Karpas-422 (cell line): ENCODE results near the gene TCF23. TPM values are rescaled to one million over a fixed set of nuclear protein-coding genes. Genes with fewer than 3 reads are reported as not detected.
A peak's percentile ranks its signal among the peaks of the same experiment; 100 is the strongest.

Experiments
- DNase-seq: peaks from one replicate; pipeline ENCODE4 v3.0.0-alpha.2; 2015
- H2AFZ ChIP-seq: fragments of 200-600 bp; sonication (generic); 2 replicates; pipeline ENCODE4 v1.6.1; 2014; ENCODE audit warnings: antibody characterized with exemption, low read length, mixed read lengths
- H3K27ac ChIP-seq: fragments of 200-600 bp; sonication (generic); 2 replicates; pipeline ENCODE4 v1.5.1; 2014; ENCODE audit warnings: mild to moderate bottlenecking, low read length, moderate library complexity
- H3K27me3 ChIP-seq: fragments of 200-600 bp; sonication (generic); 2 replicates; pipeline ENCODE4 v1.6.1; 2014; ENCODE audit warnings: low read length, mixed read lengths
- H3K36me3 ChIP-seq: fragments of 200-600 bp; sonication (generic); 2 replicates; pipeline ENCODE4 v1.6.1; 2014; ENCODE audit warnings: low read length, mixed read lengths; ENCODE audit not compliant: insufficient read depth
- H3K4me1 ChIP-seq: fragments of 200-600 bp; sonication (generic); 2 replicates; pipeline ENCODE4 v1.6.1; 2014; ENCODE audit warnings: mild to moderate bottlenecking, low read length, mixed read lengths
- H3K4me2 ChIP-seq: fragments of 200-600 bp; sonication (generic); 2 replicates; pipeline ENCODE4 v1.6.1; 2014; ENCODE audit warnings: low read length, low read depth, mild to moderate bottlenecking; ENCODE audit not compliant: poor library complexity, severe bottlenecking
- H3K4me3 ChIP-seq: fragments of 200-600 bp; sonication (generic); 2 replicates; pipeline ENCODE4 v1.5.1; 2014; ENCODE audit warnings: mild to moderate bottlenecking, antibody characterized with exemption, low read length, mixed read lengths
- H3K79me2 ChIP-seq: fragments of 200-600 bp; sonication (generic); 2 replicates; pipeline ENCODE4 v1.6.1; 2014; ENCODE audit warnings: mild to moderate bottlenecking, low read length, mixed read lengths
- H3K9ac ChIP-seq: fragments of 200-600 bp; sonication (generic); 2 replicates; pipeline ENCODE4 v1.6.0; 2014; ENCODE audit warnings: low read length
- H3K9me2 ChIP-seq: fragments of 200-600 bp; sonication (generic), shearing (Covaris generic); replicated peaks from 2 replicates; pipeline ENCODE4 v1.6.0; 2014; ENCODE audit warnings: mild to moderate bottlenecking, low read length, moderate library complexity; ENCODE audit not compliant: insufficient read depth
- H3K9me3 ChIP-seq: fragments of 300-700, 200-600 bp; sonication (generic); 2 replicates; pipeline ENCODE4 v1.6.1; 2014; ENCODE audit warnings: low read length, mixed read lengths
- H4K20me1 ChIP-seq: fragments of 200-600 bp; sonication (generic); 2 replicates; pipeline ENCODE4 v1.6.1; 2014; ENCODE audit warnings: mild to moderate bottlenecking, antibody characterized with exemption, low read length, low read depth; ENCODE audit not compliant: insufficient read depth
- total RNA-seq: library from RNA; depleted of rRNA; stranded (reverse); fragments of >200 nt; shearing (Covaris generic); gene quantifications from 2 replicates; pipeline ENCODE4 v1.2.3, GENCODE V29; 2014; ENCODE audit warnings: low replicate concordance

Gene TCF23
- total RNA-seq, 1 experiment from 2014 or later = not detected

GRCh38 chr2:27154488-27154887 is 5.7 kb downstream of the TCF23 start:
- Histone ChIP-seq H3K9me3 (no peaks in the 10 kb centered on the region), H3K27me3 (no peaks in the 10 kb centered on the region), H3K9me2 (no peaks in the 10 kb centered on the region), H4K20me1 (no peaks in the 10 kb centered on the region), H3K79me2 (no peaks in the 10 kb centered on the region), H3K36me3 (no peaks in the 10 kb centered on the region), H3K4me1 (peaks cover 52% of the 10 kb centered on the region), H2AFZ (no peak overlapping the region), H3K4me2 (no peak overlapping the region), H3K27ac (no peak overlapping the region), H3K9ac (no peak overlapping the region), H3K4me3 (no peak overlapping the region)
- no peak for DNase-seq

- no peak overlapping the region for H3K27ac ChIP-seq
- H3K9ac ChIP-seq = no peak overlapping the region
- H4K20me1 ChIP-seq = no peaks in the 10 kb centered on the region
- no peak overlapping the region for H3K4me3 ChIP-seq
- H3K79me2 ChIP-seq = no peaks in the 10 kb centered on the region
- H3K4me2 ChIP-seq = no peak overlapping the region
- H3K27me3 ChIP-seq = no peaks in the 10 kb centered on the region
- H3K36me3 ChIP-seq = no peaks in the 10 kb centered on the region
- no peaks in the 10 kb centered on the region for H3K9me2 ChIP-seq
- peaks cover 46% of the 10 kb centered on the region for H3K4me1 ChIP-seq
- no peaks in the 10 kb centered on the region for H3K9me3 ChIP-seq
- H2AFZ ChIP-seq = no peak overlapping the region
- no peak for DNase-seq
These were observed 6.3 kb downstream of the TCF23 start for GRCh38 chr2:27155069-27155520.

GRCh38 chr2:27158468-27158867 is 9.7 kb downstream of the TCF23 start:
- no peak overlapping the region for H2AFZ ChIP-seq
- H3K27me3 ChIP-seq = no peaks in the 10 kb centered on the region
- no peaks in the 10 kb centered on the region for H4K20me1 ChIP-seq
- H3K9me2 ChIP-seq = no peaks in the 10 kb centered on the region
- H3K36me3 ChIP-seq = no peaks in the 10 kb centered on the region
- H3K9me3 ChIP-seq = no peaks in the 10 kb centered on the region
- no peak overlapping the region for H3K9ac ChIP-seq
- no peaks in the 10 kb centered on the region for H3K79me2 ChIP-seq
- H3K27ac ChIP-seq = no peak overlapping the region
- H3K4me1 ChIP-seq = peaks cover 15% of the 10 kb centered on the region
- H3K4me2 ChIP-seq = no peak overlapping the region
- H3K4me3 ChIP-seq = no peak overlapping the region
- DNase-seq = no peak

DNA sequence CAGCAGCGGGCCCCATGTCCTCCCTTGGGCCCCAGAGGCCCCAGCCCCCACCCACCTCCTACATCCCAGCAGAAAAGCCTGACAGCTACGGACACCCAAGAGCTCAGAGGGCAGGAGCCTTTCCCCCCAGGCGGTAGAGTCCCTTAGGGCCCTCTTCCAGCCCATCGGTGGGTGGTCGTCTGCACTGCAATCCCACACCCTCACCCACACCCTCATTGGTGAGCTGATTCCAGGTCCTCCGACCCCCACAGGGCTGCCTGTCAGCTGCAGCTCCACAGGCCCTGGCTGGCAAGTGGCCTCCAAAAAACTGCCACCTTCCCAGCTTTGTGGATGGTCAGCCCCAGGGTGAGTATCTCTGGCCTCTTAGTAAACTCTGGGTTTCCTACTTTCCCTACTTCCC is 10.5 kb downstream of the TCF23 start:
- Histone ChIP-seq H3K4me2 (no peak overlapping the region), H4K20me1 (no peaks in the 10 kb centered on the region), H3K36me3 (no peaks in the 10 kb centered on the region), H2AFZ (no peak overlapping the region), H3K9me2 (no peaks in the 10 kb centered on the region), H3K9me3 (no peaks in the 10 kb centered on the region), H3K27ac (no peak overlapping the region), H3K4me3 (no peak overlapping the region), H3K79me2 (no peaks in the 10 kb centered on the region), H3K27me3 (no peaks in the 10 kb centered on the region), H3K4me1 (peaks cover 22% of the 10 kb centered on the region), H3K9ac (no peak overlapping the region)
- DNase-seq = no peak

DNA sequence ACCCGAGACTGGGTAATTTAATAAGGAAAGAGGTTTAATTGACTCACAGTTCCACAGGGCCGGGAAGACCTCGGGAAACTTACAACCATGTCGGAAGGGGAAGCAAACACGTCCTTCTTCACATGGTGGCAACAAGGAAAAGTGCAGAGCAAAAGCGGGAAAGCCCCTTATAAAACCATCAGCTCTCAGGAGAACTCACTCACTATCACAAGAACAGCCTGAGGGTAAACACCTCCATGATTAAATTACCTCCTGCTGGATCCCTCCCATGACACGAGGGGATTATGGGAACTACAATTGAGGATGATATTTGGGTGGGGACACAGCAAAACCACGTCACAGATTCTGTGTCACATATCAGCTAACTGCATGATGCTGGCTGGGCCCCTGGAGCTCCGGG is 11.4 kb downstream of the TCF23 start:
- Histone ChIP-seq H3K9ac (no peak overlapping the region), H2AFZ (no peak overlapping the region)

GRCh38 chr2:27162151-27163121 is 13.6 kb downstream of the TCF23 start:
- Histone ChIP-seq H3K4me2 (no peak overlapping the region), H3K9me2 (no peaks in the 10 kb centered on the region), H3K79me2 (no peaks in the 10 kb centered on the region), H4K20me1 (no peaks in the 10 kb centered on the region), H3K9ac (no peak overlapping the region), H3K27ac (no peak overlapping the region), H3K27me3 (no peaks in the 10 kb centered on the region), H3K4me1 (peaks cover 26% of the 10 kb centered on the region), H2AFZ (no peak overlapping the region), H3K9me3 (no peaks in the 10 kb centered on the region), H3K36me3 (no peaks in the 10 kb centered on the region), H3K4me3 (no peak overlapping the region)
- no peak for DNase-seq

More for the DNA sequence above, 11.4 kb downstream of the TCF23 start:
- peaks cover 26% of the 10 kb centered on the region for H3K4me1 ChIP-seq
- no peaks in the 10 kb centered on the region for H3K79me2 ChIP-seq
- H3K9me3 ChIP-seq = no peaks in the 10 kb centered on the region
- DNase-seq = no peak
- no peaks in the 10 kb centered on the region for H4K20me1 ChIP-seq
- no peak overlapping the region for H3K4me2 ChIP-seq
- H3K27ac ChIP-seq = no peak overlapping the region
- no peaks in the 10 kb centered on the region for H3K9me2 ChIP-seq
- no peaks in the 10 kb centered on the region for H3K36me3 ChIP-seq
- no peaks in the 10 kb centered on the region for H3K27me3 ChIP-seq
- no peak overlapping the region for H3K4me3 ChIP-seq

DNA sequence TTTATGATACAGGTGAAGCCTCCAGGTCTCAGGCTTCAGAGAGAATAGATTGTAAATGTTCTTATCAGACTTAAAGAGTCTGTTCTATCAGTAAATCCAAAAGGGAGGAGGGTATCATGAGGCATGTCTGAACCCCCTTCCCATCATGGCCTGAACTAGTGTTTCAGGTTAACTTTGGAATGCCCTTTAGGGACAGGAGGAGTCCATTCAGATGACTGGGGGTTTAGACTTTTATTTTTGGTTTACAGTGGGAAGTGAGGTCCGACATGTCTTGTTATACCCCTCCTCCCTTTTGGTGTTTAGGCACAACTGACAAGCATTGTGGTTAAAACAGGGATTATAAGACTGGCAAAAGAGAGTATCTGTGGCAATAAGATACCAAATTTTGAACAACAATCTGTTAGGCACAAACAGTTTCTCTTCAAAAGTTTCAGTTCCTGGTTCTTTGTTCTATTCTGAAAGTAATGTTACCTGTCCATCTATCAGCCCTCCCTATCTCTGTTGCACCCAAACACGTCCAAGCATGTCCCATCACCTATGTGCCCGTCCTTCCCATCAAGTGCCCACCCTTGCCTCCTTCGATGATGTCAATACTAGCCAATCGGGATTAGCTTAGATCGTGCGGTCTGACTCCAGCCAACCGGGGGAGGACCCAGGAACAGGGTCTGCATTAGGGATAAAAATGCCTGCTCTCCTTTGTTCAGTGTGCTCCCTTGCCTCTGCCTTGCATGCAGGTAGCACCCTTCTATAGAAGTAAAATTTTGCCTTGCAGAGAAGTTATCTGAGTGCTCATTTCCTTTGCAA is 16.4 kb downstream of the TCF23 start:
- Histone ChIP-seq H3K4me1 (peaks cover 29% of the 10 kb centered on the region), H3K27ac (no peak overlapping the region), H3K4me3 (peak overlapping the region; percentile 8; the same call in 1 of the 2 replicates), H3K79me2 (no peaks in the 10 kb centered on the region), H3K9me2 (no peaks in the 10 kb centered on the region), H3K4me2 (peak overlapping the region; percentile 42), H3K27me3 (no peaks in the 10 kb centered on the region), H3K9ac (peak overlapping the region; percentile 12; the same call in 1 of the 2 replicates), H3K36me3 (no peaks in the 10 kb centered on the region), H3K9me3 (no peaks in the 10 kb centered on the region), H4K20me1 (no peaks in the 10 kb centered on the region), H2AFZ (peak overlapping the region; percentile 68)
- DNase-seq = no peak
